Measurements from ENCODE around the gene LDLR.

Gene LDLR

GRCh38 chr19:11145536-11145924 lies 56.3 kb downstream of the LDLR start:
- ChIA-PET CTCF (no interaction called here), POLR2A (ENCODE audit: low non-redundant PET) (no interaction called here)
- no peak for DNase-seq (ENCODE audit: low spot score)
- TF ChIP-seq, protein P1, sequence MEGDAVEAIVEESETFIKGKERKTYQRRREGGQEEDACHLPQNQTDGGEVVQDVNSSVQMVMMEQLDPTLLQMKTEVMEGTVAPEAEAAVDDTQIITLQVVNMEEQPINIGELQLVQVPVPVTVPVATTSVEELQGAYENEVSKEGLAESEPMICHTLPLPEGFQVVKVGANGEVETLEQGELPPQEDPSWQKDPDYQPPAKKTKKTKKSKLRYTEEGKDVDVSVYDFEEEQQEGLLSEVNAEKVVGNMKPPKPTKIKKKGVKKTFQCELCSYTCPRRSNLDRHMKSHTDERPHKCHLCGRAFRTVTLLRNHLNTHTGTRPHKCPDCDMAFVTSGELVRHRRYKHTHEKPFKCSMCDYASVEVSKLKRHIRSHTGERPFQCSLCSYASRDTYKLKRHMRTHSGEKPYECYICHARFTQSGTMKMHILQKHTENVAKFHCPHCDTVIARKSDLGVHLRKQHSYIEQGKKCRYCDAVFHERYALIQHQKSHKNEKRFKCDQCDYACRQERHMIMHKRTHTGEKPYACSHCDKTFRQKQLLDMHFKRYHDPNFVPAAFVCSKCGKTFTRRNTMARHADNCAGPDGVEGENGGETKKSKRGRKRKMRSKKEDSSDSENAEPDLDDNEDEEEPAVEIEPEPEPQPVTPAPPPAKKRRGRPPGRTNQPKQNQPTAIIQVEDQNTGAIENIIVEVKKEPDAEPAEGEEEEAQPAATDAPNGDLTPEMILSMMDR (conservative IDR thresholded peaks at IDR 0.05; ENCODE audit: low read depth), result no peak
- peak overlapping the region; percentile 100 for H3K27ac ChIP-seq

- POLR2A ChIA-PET (ENCODE audit: low non-redundant PET), result no interaction called here
- TF ChIP-seq, protein P1 (conservative IDR thresholded peaks at IDR 0.05; ENCODE audit: low read depth), result no peak
- CTCF ChIA-PET, result interaction anchor here (0.6 kb wide), 1 partner anchor 431 kb away, joined by 3 read pairs; no protein-coding TSS in a partner anchor
- H3K27ac ChIP-seq, result peak overlapping the region; percentile 100
- no peak for DNase-seq (ENCODE audit: low spot score)
Observed at GRCh38 chr19:11148001-11148400, 58.7 kb downstream of the LDLR start.

DNA sequence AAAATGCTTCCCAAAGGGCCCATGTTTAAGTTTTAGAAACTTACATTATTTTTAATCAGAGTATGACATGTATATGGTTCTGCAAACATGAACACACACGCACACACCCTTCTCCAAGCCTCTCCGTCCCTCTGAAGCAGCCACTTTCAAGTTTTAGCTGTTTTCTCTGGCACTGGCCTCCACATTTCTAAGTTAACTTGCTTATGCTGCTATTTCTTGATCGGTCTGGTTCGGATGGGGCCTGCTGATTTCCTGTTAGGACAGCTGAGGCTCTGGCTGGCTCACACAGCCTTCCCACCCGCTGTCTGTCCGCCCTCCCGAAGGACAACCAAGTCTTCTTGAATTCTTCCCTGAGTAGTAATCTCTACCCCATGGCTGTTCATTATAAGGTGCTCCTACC lies 61.9 kb downstream of the LDLR start:
- TF ChIP-seq, protein P1 (conservative IDR thresholded peaks at IDR 0.05; ENCODE audit: low read depth), result no peak
- H3K27ac ChIP-seq, result peak overlapping the region; percentile 100
- CTCF ChIA-PET, result interaction anchor here (0.6 kb wide), 1 partner anchor 95 kb away, joined by 4 read pairs; no protein-coding TSS in a partner anchor
- DNase-seq (ENCODE audit: low spot score), result no peak
- POLR2A ChIA-PET (ENCODE audit: low non-redundant PET), result no interaction called here

DNA sequence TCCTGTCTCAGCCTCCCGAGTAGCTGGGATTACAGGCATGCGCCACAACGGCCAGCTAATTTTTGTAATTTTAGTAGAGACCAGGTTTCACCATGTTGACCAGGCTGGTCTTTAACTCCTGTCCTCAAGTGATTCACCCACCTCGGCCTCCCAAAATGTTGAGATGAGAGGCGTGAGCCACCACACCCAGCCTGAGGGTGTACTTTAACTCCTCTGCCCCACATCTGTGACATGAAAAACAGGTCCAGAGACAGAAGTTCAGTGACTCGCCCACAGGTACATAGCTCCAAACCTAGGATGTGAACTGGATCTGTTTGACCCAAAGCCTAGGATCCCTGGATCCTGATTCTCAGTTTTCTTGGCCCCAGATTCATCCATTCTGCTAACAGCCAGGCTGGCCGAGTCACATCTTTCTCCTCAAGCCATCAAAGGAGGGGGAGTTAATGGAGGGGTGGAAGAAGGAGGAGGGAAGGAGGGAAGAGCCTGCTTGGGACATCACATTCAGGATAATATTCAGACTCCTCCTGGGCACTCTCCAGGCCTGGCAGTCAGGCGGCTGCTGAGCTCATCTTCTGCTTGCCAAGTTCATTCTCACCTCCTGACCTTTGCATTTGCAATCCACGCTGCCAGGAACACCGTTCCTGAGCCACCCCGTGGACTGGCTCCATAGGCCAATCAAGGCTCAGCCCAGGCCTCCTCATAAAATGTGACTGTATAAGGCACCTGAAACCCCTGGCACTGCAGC lies 63.2 kb downstream of the LDLR start:
- peak overlapping the region; percentile 100 for H3K27ac ChIP-seq

GRCh38 chr19:11154683-11155047 lies 65.4 kb downstream of the LDLR start:
- TF ChIP-seq, protein P1 (conservative IDR thresholded peaks at IDR 0.05; ENCODE audit: low read depth), result no peak
- ChIA-PET POLR2A (ENCODE audit: low non-redundant PET) (interaction anchor here (0.6 kb wide), 1 partner anchor 14 kb away, joined by 3 read pairs; no protein-coding TSS in a partner anchor), CTCF (interaction anchor here (0.5 kb wide), 1 partner anchor 25 kb away, joined by 4 read pairs; no protein-coding TSS in a partner anchor)
- H3K27ac ChIP-seq, result peak overlapping the region; percentile 100
- DNase-seq (ENCODE audit: low spot score), result no peak

More for the DNA sequence above, 63.2 kb downstream of the LDLR start:
- DNase-seq (ENCODE audit: low spot score), result peak; percentile 35
- POLR2A ChIA-PET (ENCODE audit: low non-redundant PET), result no interaction called here
- TF ChIP-seq, protein P1 (conservative IDR thresholded peaks at IDR 0.05; ENCODE audit: low read depth), result no peak
- CTCF ChIA-PET, result no interaction called here

DNA sequence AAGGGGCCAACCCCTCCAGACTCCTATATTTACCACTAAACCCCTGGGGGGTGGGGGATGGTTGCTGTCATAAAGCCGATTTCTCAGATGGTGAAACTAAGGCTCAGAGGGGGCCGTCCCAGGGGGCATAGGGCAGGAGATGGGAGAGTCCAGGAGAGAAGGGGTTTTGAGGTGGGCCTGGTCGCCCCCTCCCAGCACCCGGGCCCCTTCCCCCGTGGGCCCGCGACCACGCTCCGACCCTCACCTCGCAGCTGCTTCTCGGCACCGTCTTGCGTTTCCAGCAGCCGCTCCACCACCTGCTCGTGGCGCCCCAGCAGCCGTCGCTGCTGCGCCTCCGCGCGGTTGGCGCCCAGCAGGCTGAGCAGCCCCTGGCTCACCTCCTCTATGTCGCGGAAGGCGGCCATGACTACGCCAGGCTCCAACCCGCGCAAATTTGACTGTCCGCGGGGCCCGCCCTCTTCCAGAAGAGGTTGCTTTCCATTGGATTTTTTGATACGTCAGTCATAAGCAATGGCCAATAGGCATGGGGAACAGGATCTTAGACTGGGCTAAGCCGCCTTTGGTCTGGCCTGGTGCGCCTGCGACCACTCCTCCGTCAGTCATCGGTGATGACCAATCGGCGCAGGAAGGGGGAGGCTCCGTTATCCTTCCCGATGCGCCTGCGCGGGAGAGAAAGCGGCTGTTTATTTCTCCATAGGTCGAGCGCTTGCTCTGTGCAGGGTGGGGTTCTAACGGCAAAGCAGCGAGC lies 66.3 kb downstream of the LDLR start, which contains the start of gene SPC24:
SPC24 (minus strand) TSS at position 410 of the 748 bp plus-strand sequence; CDS start at position 404, 6 bp downstream.
- peak within 1 kb of the TSS; percentile 100 for H3K27ac ChIP-seq
- DNase-seq (ENCODE audit: low spot score), result peak; percentile 100
- ChIA-PET POLR2A (ENCODE audit: low non-redundant PET) (interaction anchor here (0.6 kb wide), 1 partner anchor 15 kb away, joined by 3 read pairs; no protein-coding TSS in a partner anchor), CTCF (interaction anchor here (0.5 kb wide), 1 partner anchor 43 kb away, joined by 4 read pairs; no protein-coding TSS in a partner anchor)
- TF ChIP-seq, protein P1 (conservative IDR thresholded peaks at IDR 0.05; ENCODE audit: low read depth), result no peak

Data from RWPE1 (cell line).